ENCODE results near the gene VDAC1. TPM values are rescaled to one million over a fixed set of nuclear protein-coding genes. Genes with fewer than 3 reads are reported as not detected.

Gene VDAC1
- total RNA-seq, 1 experiment from 2014 or later, result 317 TPM

- CTCF ChIA-PET, result no interaction called here
- Histone ChIP-seq H3K9me3 (no peaks in the 10 kb centered on the region), H3K27me3 (replicated peaks; ENCODE audit: control insufficient read depth, insufficient read depth, low read length) (no peaks in the 10 kb centered on the region), H3K4me3 (ENCODE audit: low read depth, low read length) (no peak overlapping the region), H3K36me3 (ENCODE audit: control insufficient read depth, insufficient read depth, low read length) (peaks cover 1% of the 10 kb centered on the region), H3K4me1 (peaks cover 36% of the 10 kb centered on the region)
- no peaks in the 10 kb centered on the region for H3K9me3 Mint-ChIP-seq (ENCODE audit: unreplicated experiment)
- TF ChIP-seq CTCF (IDR thresholded peaks at IDR 0.05; ENCODE audit: insufficient read depth in 1 of 2, low read depth in 1 of 2, low read length in 1 of 2, severe bottlenecking in 1 of 2, unreplicated experiment in 1 of 2), result no peak
- H3K36me3 Mint-ChIP-seq (ENCODE audit: insufficient read depth, unreplicated experiment), result peaks cover 69% of the 10 kb centered on the region
- no peaks in the 10 kb centered on the region for H3K27me3 Mint-ChIP-seq (ENCODE audit: insufficient read depth, unreplicated experiment)
- H3K4me1 Mint-ChIP-seq (ENCODE audit: low read depth, unreplicated experiment), result peaks cover 36% of the 10 kb centered on the region
- POLR2A ChIA-PET, result no interaction called here
- BruUV-seq (replicated peaks), result no TSS peak
- DNase-seq, result no peak
- no peak overlapping the region for H3K27ac Mint-ChIP-seq (ENCODE audit: unreplicated experiment)
- H3K4me3 Mint-ChIP-seq (ENCODE audit: unreplicated experiment), result no peak overlapping the region
- intact Hi-C loops (cut with micrococcal nuclease; ENCODE audit: unreplicated experiment), result no loop called here
Measured at GRCh38 chr5:133991171-133991910, 13.4 kb downstream of the VDAC1 start.

- POLR2A ChIA-PET, result no interaction called here
- no peak overlapping the region for H3K4me3 ChIP-seq (ENCODE audit: low read depth, low read length)
- H3K27ac Mint-ChIP-seq (ENCODE audit: unreplicated experiment), result no peak overlapping the region
Measured at GRCh38 chr5:133990396-133990795, 14.4 kb downstream of the VDAC1 start.

GRCh38 chr5:133985540-133986180 lies 19.1 kb downstream of the VDAC1 start:
- peaks cover 97% of the 10 kb centered on the region for H3K36me3 Mint-ChIP-seq (ENCODE audit: insufficient read depth, unreplicated experiment)
- POLR2A ChIA-PET, result no interaction called here

More at GRCh38 chr5:133990396-133990795, 14.4 kb downstream of the VDAC1 start:
- peaks cover 27% of the 10 kb centered on the region for H3K4me1 ChIP-seq
- H3K27me3 Mint-ChIP-seq (ENCODE audit: insufficient read depth, unreplicated experiment), result no peaks in the 10 kb centered on the region
- no peak overlapping the region for H3K4me3 Mint-ChIP-seq (ENCODE audit: unreplicated experiment)
- DNase-seq, result no peak
- H3K9me3 ChIP-seq, result no peaks in the 10 kb centered on the region
- no peaks in the 10 kb centered on the region for H3K9me3 Mint-ChIP-seq (ENCODE audit: unreplicated experiment)
- peaks cover 30% of the 10 kb centered on the region for H3K4me1 Mint-ChIP-seq (ENCODE audit: low read depth, unreplicated experiment)
- peaks cover 79% of the 10 kb centered on the region for H3K36me3 Mint-ChIP-seq (ENCODE audit: insufficient read depth, unreplicated experiment)
- no TSS peak for BruUV-seq (replicated peaks)
- no peak for TF ChIP-seq CTCF (IDR thresholded peaks at IDR 0.05; ENCODE audit: insufficient read depth in 1 of 2, low read depth in 1 of 2, low read length in 1 of 2, severe bottlenecking in 1 of 2, unreplicated experiment in 1 of 2)
- H3K27me3 ChIP-seq (replicated peaks; ENCODE audit: control insufficient read depth, insufficient read depth, low read length), result no peaks in the 10 kb centered on the region
- CTCF ChIA-PET, result no interaction called here
- intact Hi-C loops (cut with micrococcal nuclease; ENCODE audit: unreplicated experiment), result no loop called here
- peaks cover 1% of the 10 kb centered on the region for H3K36me3 ChIP-seq (ENCODE audit: control insufficient read depth, insufficient read depth, low read length)

More at GRCh38 chr5:133985540-133986180, 19.1 kb downstream of the VDAC1 start:
- Mint-ChIP-seq H3K4me1 (ENCODE audit: low read depth, unreplicated experiment) (no peaks in the 10 kb centered on the region), H3K27me3 (ENCODE audit: insufficient read depth, unreplicated experiment) (no peaks in the 10 kb centered on the region), H3K27ac (ENCODE audit: unreplicated experiment) (no peak overlapping the region), H3K9me3 (ENCODE audit: unreplicated experiment) (no peaks in the 10 kb centered on the region), H3K4me3 (ENCODE audit: unreplicated experiment) (no peak overlapping the region)
- DNase-seq, result no peak
- CTCF ChIA-PET, result interaction anchor here (0.6 kb wide), 1 partner anchor 23 kb away, joined by 5 read pairs; no protein-coding TSS in a partner anchor
- Histone ChIP-seq H3K27me3 (replicated peaks; ENCODE audit: control insufficient read depth, insufficient read depth, low read length) (no peaks in the 10 kb centered on the region), H3K4me1 (no peaks in the 10 kb centered on the region), H3K4me3 (ENCODE audit: low read depth, low read length) (no peak overlapping the region), H3K36me3 (ENCODE audit: control insufficient read depth, insufficient read depth, low read length) (peaks cover 2% of the 10 kb centered on the region), H3K9me3 (no peaks in the 10 kb centered on the region)
- BruUV-seq (replicated peaks), result no TSS peak
- no peak for TF ChIP-seq CTCF (IDR thresholded peaks at IDR 0.05; ENCODE audit: insufficient read depth in 1 of 2, low read depth in 1 of 2, low read length in 1 of 2, severe bottlenecking in 1 of 2, unreplicated experiment in 1 of 2)
- intact Hi-C loops (cut with micrococcal nuclease; ENCODE audit: unreplicated experiment), result no loop called here

Measured in Caco-2 (cell line).